BE2C (cell line): ENCODE measurements around the gene WFDC6.
"Not testable (repeated sequence)": the region's sequence is repeated elsewhere in the genome, so short reads cannot be mapped to it uniquely, and the experiment has no call there.

Experiments used
- DNase-seq: peaks from one replicate; pipeline ENCODE4 v3.0.0-alpha.2; 2020
- H3K27me3 ChIP-seq: fragments of 250-450 bp; sonication (Bioruptor Pico); 2 replicates; pipeline ENCODE4 v1.5.1; 2020; ENCODE audit warnings: mild to moderate bottlenecking
- H3K36me3 ChIP-seq: fragments of 250-450 bp; sonication (Bioruptor Pico); 2 replicates; pipeline ENCODE4 v1.5.1; 2020; ENCODE audit warnings: mild to moderate bottlenecking
- H3K4me1 ChIP-seq: fragments of 250-450 bp; sonication (Bioruptor Pico); 2 replicates; pipeline ENCODE4 v1.5.1; 2020
- H3K4me3 ChIP-seq: 2 replicates; pipeline ENCODE4 v1.5.1; 2011; ENCODE audit warnings: low read depth, low read length
- H3K9me3 ChIP-seq: fragments of 250-450 bp; sonication (Bioruptor Pico); 2 replicates; pipeline ENCODE4 v1.5.1; 2020
- CTCF ChIP-seq: IDR thresholded peaks from 2 replicates; pipeline ENCODE4 v1.5.1; 2012; ENCODE audit warnings: mild to moderate bottlenecking, low read depth, low read length

The WFDC6 gene

GRCh38 chr20:45578231-45578630 is 38.9 kb upstream of the WFDC6 start:
- TF ChIP-seq CTCF: no peak
- H3K4me3 ChIP-seq: no peak overlapping the region
- H3K36me3 ChIP-seq: no peaks in the 10 kb centered on the region
- peaks cover 15% of the 10 kb centered on the region for H3K27me3 ChIP-seq
- no peaks in the 10 kb centered on the region for H3K9me3 ChIP-seq
- DNase-seq: no peak
- H3K4me1 ChIP-seq: no peaks in the 10 kb centered on the region

- Histone ChIP-seq H3K27me3 (peaks cover 9% of the 10 kb centered on the region), H3K36me3 (no peaks in the 10 kb centered on the region), H3K4me3 (no peak overlapping the region), H3K9me3 (no peaks in the 10 kb centered on the region), H3K4me1 (no peaks in the 10 kb centered on the region)
- TF ChIP-seq CTCF: no peak
- DNase-seq: no peak
Measured at GRCh38 chr20:45576995-45577394, 37.7 kb upstream of the WFDC6 start.

GRCh38 chr20:45575931-45576330 is 36.6 kb upstream of the WFDC6 start:
- Histone ChIP-seq H3K4me1 (no peaks in the 10 kb centered on the region), H3K36me3 (no peaks in the 10 kb centered on the region), H3K4me3 (no peak overlapping the region), H3K9me3 (no peaks in the 10 kb centered on the region), H3K27me3 (peaks cover 3% of the 10 kb centered on the region)
- DNase-seq: no peak
- no peak for TF ChIP-seq CTCF

- DNase-seq, H3K27me3 ChIP-seq, H3K9me3 ChIP-seq, H3K4me1 ChIP-seq, H3K4me3 ChIP-seq, H3K36me3 ChIP-seq: not testable (repeated sequence)
Measured at GRCh38 chr20:45569650-45570049, 30.4 kb upstream of the WFDC6 start.

- no peaks in the 10 kb centered on the region for H3K36me3 ChIP-seq
- no peaks in the 10 kb centered on the region for H3K9me3 ChIP-seq
- H3K4me3 ChIP-seq: no peak overlapping the region
- peaks cover 11% of the 10 kb centered on the region for H3K27me3 ChIP-seq
- DNase-seq: no peak
- H3K4me1 ChIP-seq: no peaks in the 10 kb centered on the region
- TF ChIP-seq CTCF: no peak
Measured at GRCh38 chr20:45564760-45565276, 25.5 kb upstream of the WFDC6 start.

GRCh38 chr20:45555198-45555597 is 15.9 kb upstream of the WFDC6 start:
- Histone ChIP-seq H3K4me1 (no peaks in the 10 kb centered on the region), H3K36me3 (no peaks in the 10 kb centered on the region), H3K4me3 (no peak overlapping the region), H3K27me3 (peaks cover 15% of the 10 kb centered on the region), H3K9me3 (no peaks in the 10 kb centered on the region)
- DNase-seq: no peak
- no peak for TF ChIP-seq CTCF

GRCh38 chr20:45552456-45552855 is 13.2 kb upstream of the WFDC6 start:
- no peak overlapping the region for H3K4me3 ChIP-seq
- no peak for TF ChIP-seq CTCF
- no peak for DNase-seq

More at GRCh38 chr20:45552456-45552855, 13.2 kb upstream of the WFDC6 start:
- Histone ChIP-seq H3K27me3 (peaks cover 3% of the 10 kb centered on the region; the same call in 1 of the 2 replicates), H3K36me3 (no peaks in the 10 kb centered on the region), H3K9me3 (no peaks in the 10 kb centered on the region), H3K4me1 (no peaks in the 10 kb centered on the region)
